Stimulated activated CD4-positive, alpha-beta T cell treated with anti-CD3 and anti-CD28 coated beads, Interleukin-1b, Interleukin-23, amount 100 ng/mL, for 24 hours (primary cell): ENCODE measurements around the gene ZNF431.
A peak's percentile ranks its signal among the peaks of the same experiment; 100 is the strongest.
"Not testable (repeated sequence)": the region's sequence is repeated elsewhere in the genome, so short reads cannot be mapped to it uniquely, and the experiment has no call there.

Experiments
- DNase-seq, 4 experiments: peaks; one replicate each; pipeline ENCODE4 v3.0.0-alpha.2; 2020; ENCODE audit warnings: low read depth in 4 of 4, low spot score in 1 of 4

The ZNF431 gene

GRCh38 chr19:21141787-21142464 is at the start of gene ZNF431:
Gene ZNF431, plus strand, starts transcription at chr19:21142040. Its CDS starts 144 bp downstream, at chr19:21142184.
- DNase-seq = peak; percentile 54 to 80 (median 75)

- no peak for DNase-seq
Observed at GRCh38 chr19:21092109-21092508, 49.7 kb upstream of the ZNF431 start.

DNA sequence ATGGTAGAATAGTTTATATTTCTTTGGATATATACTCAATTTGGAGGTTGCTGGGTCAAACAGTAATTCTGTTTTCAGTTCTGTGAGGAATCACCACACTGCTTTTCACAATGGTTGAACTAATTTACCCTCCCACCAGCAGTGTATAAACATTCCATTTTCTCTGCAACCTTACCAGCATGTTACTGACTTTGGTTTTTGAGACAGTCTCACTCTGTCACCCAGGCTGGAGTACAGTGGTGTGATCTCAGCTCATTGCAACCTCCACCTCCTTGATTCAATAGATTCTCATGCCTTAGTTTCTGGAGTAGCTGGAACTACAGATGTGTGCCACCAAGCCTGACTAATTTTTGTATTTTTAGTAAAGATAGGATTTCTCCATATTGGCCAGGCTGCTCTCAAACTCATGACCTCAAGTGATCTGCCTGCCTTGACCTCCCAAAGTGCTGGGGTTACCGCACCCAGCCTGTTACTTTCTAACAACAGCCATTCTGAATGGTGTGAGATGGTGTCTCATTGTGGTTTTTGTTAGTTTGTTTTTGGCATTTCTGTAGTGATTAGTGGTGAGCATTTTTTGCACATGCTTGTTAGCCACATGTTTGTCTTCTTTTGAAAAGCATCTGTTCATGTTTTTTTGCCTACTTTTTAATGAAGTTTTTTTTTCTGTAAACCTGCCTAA is 47.4 kb upstream of the ZNF431 start:
- DNase-seq = no peak

GRCh38 chr19:21098291-21098690 is 43.5 kb upstream of the ZNF431 start:
- no peak for DNase-seq

DNA sequence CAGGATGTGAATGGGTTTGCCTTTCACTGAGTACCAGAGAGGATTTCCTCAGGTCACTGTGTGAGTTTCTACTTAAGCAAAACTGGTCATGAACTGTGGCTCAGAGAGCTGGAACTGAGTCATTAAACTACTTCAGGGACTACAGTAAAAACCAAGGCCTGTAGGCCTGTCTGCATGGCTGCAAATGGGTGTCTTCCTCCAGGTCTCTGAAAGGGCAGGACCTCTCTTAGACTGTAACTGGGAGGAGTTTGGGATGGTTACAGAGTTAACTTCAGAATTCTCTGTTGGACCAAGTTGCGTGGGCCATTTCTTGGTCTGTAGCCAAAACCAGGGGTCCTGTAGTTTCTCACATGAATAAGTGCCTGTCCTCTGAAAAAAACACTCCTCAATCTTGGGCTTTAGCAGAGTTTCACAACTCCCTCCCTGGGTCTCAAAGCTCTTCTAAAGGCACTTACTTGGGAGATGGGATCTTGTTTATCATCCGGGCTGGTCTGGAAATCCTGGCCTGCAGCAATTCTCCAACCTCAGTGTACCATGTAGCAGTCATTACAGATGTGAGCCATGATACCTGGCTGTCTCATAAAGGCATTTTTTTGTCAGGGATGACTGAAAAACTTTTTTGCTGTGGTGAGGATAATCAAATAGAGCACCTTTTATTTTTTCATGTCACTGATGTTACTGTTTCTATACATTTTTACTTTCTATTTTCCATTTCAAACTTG is 40.2 kb upstream of the ZNF431 start:
- no peak for DNase-seq

- DNase-seq = no peak
Observed at GRCh38 chr19:21109116-21109515, 32.7 kb upstream of the ZNF431 start.

DNA sequence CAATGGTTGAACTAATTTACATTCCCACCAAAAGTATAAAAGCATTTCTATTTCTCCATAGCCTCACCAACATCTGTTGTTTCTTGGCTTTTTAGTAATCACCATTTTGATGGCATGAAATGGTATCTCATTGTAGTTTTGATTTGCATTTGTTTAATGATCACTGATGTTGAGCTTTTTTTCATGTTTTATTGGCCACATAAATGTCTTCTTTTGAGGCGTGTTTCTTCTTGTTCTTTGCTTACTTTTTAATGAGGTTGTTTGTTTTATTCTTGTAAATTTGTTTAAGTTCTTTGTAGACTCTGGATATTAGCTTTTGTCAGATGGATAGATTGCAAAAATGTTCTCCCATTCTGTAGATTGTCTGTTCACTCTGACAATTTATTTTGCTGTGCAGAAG is 31.7 kb upstream of the ZNF431 start:
- no peak for DNase-seq

GRCh38 chr19:21115430-21115829 is 26.4 kb upstream of the ZNF431 start:
- DNase-seq = no peak

DNA sequence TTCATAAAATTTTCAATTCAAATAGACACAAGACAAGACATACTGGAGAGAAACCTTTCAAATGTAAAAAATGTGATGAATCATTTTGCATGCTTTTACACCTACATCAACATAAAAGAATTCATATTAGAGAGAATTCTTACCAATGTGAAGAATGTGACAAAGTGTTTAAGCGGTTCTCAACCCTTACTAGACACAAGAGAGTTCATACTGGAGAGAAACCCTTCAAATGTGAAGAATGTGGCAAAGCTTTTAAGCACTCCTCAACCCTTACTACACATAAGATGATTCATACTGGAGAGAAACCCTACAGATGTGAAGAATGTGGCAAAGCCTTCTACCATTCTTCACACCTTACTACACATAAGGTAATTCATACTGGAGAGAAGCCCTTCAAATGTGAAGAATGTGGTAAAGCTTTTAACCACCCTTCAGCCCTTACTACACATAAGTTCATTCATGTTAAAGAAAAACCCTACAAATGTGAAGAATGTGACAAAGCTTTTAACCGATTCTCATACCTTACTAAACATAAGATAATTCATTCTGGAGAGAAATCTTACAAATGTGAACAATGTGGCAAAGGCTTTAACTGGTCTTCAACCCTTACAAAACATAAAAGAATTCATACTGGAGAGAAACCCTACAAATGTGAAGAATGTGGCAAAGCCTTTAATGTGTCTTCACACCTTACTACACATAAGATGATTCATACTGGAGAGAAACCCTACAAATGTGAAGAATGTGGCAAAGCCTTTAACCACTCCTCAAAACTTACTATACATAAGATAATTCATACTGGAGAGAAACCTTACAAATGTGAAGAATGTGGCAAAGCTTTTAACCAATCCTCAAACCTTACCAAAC is 24.6 kb upstream of the ZNF431 start:
- no peak for DNase-seq

DNA sequence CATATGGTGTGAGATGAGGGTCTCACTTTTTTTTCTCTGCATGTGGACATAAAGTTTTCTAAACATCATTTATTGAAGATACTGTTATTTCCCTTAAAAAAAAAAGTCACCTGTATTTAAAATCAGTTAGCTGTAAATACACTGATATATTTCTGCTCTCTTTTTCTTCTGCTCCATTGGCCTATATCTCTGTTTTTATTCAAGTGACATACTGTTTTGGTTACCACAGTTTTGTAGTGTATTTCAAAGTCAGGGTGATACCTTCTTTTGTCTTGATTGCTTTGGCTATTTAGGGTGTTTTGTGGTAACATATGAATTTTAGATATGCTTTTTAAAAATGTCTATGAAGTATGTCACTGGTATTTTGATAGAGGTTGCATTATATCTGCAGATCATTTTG is 15.8 kb upstream of the ZNF431 start:
- no peak for DNase-seq

- no peak for DNase-seq
Observed at GRCh38 chr19:21127001-21127400, 14.8 kb upstream of the ZNF431 start.

GRCh38 chr19:21127898-21128297 is 13.9 kb upstream of the ZNF431 start:
- DNase-seq = no peak

DNA sequence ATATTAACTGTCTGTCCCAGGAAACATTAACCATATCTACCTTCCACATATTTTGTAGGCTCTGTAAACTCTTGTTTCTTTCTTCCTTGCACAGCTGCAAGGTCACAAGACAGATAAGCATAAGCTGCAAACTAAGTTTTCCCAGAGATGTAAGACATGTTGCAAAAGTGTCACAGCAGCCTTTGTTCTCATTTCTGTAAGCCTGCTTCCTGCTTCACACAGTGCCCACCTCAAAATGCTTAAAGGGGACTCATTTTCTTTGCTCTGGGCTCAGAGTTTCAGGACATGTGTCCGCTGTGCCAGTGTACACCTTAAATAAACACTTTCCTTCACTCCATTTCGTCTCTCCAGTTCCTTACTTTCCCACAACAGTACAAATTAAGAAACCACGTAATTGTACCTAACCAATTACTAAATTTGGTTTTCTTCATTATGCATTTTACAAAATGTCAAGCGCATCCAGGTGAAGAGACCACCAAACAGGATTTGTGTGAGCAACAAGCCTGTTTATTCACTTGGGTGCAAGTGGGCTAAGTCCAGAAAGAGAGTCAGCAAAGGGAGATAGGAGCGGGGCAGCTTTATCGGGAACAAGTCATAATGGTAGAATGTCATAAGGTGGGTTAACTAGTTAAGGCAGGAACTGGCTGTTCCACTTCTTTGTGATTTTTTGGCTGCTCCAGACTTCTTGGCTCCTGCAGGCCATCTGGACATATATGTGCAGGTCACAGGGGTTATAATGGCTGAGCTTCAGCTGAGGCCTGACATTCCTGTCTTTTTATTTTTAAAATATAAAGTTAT is 12.7 kb upstream of the ZNF431 start:
- DNase-seq = no peak

DNA sequence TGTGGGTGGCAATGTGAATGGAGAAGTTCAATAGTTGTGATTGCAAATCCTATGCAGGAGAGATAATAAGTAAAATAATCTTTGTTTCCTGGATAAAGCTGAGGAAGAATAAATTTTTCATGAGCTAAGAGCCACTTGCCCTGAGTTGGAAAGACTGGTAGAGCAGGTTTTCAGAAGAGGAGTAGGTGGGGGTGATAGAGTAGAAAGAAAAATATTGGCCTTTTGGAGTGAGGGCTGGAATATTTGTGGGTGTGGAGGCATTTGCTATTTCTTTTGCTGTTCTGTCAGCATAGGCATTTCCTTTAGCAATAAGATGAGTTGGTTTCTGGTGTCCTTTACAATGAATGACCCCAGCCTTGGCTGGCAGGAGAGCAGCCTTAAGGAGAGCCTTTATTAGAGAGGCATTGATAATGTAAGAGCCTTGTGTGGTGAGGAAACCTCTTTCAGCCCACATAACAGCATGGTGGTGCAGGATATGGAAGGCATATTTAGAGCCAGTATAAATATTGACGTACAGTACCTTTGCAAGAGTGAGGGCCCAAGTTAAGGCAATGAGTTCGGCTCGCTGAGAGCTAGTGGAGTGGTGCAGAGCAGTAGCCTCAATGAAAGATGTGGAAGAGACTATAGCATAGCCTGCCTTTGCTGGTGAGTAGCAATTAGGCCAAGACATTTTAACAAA is 11.6 kb upstream of the ZNF431 start:
- DNase-seq = no peak

- no peak for DNase-seq
Observed at GRCh38 chr19:21133633-21134032, 8.2 kb upstream of the ZNF431 start.

DNA sequence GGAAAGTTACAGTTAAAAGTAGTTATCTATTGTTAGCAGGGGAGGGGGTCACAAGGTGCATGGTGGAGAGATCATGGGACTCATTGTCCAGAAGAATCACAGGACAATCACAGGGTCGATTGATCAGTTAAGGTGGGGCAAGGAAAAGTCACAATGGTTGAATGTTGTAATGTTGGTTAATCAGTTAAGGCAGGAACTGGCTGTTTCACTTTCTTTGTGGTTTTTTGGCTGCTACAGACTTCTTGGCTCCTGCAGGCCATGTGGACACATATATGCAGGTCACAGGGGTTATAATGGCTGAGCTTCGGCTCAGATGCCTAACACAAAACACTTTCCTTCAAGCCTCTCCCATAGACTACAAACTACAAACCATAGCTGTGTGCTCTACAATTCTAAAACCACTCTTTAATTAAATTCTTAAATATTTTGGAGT is 6.9 kb upstream of the ZNF431 start:
- DNase-seq = no peak

DNA sequence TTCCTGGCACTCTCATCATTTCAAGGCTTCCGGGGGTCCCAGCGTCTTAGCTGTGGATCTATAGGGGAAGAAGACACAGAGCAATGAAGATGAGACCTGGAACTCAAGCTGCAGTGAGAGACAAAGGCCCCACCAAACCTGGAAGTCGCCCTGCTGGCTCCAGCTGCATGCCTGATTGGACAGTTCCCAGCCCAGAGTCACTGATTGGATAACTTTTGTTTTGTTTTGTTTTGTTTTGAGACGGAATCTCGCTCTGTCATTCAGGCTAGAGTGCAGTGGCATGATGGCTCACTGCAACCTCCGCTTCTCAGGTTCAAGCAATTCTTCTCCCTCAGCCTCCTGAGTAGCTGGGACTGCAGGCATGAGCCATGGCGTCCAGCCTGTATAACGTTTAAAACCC is 6.4 kb upstream of the ZNF431 start:
- no peak for DNase-seq

DNA sequence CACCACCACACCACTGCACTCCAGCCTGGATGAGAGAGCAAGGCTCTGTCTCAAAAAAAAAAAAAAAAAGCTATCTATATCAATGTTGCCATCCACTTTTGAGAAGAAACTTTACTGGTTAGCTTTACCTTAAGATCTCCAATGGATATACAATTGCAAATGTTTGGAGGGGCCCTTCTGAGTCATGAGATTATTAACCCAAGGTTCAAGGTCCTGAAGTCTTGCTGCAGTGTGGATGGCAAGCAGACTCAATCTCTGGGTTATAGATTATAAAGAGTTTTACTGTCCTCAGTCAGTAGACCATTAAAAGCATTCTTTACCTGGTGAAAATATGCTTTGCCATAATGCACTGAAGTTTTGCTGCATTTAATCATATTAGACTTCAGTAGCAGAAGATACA is 3.7 kb upstream of the ZNF431 start:
- no peak for DNase-seq

- DNase-seq = not testable (repeated sequence)
Observed at GRCh38 chr19:21141006-21141405, 834 bp upstream of the ZNF431 start.

DNA sequence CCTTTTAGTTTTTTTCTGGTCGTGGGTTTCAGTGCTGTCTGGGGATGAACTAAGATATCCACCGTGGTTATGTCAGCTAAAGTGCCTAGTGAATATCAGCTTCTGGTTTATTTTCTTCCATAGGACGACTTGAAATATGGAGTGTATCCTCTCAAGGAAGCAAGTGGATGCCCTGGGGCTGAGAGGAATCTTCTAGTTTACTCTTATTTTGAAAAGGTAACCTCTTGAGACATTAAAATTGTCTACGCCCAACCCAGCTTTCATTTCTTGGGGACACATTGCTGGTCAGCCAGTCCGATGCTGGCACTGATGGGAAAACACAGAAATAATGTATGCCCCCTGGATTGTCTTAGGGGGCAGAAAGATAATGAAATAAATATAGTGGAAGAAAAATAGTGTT is 1.6 kb downstream of the ZNF431 start:
- no peak for DNase-seq
